Activated naive CD4-positive, alpha-beta T cell treated with Interleukin-2 at 50 U/mL for 16 hours (primary cell): Measurements from ENCODE around the gene BRI3BP.

Experiments used
- DNase-seq: peaks from one replicate; pipeline ENCODE4 v3.0.0-alpha.2; 2020

The BRI3BP gene, protein sequence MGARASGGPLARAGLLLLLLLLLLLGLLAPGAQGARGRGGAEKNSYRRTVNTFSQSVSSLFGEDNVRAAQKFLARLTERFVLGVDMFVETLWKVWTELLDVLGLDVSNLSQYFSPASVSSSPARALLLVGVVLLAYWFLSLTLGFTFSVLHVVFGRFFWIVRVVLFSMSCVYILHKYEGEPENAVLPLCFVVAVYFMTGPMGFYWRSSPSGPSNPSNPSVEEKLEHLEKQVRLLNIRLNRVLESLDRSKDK

DNA sequence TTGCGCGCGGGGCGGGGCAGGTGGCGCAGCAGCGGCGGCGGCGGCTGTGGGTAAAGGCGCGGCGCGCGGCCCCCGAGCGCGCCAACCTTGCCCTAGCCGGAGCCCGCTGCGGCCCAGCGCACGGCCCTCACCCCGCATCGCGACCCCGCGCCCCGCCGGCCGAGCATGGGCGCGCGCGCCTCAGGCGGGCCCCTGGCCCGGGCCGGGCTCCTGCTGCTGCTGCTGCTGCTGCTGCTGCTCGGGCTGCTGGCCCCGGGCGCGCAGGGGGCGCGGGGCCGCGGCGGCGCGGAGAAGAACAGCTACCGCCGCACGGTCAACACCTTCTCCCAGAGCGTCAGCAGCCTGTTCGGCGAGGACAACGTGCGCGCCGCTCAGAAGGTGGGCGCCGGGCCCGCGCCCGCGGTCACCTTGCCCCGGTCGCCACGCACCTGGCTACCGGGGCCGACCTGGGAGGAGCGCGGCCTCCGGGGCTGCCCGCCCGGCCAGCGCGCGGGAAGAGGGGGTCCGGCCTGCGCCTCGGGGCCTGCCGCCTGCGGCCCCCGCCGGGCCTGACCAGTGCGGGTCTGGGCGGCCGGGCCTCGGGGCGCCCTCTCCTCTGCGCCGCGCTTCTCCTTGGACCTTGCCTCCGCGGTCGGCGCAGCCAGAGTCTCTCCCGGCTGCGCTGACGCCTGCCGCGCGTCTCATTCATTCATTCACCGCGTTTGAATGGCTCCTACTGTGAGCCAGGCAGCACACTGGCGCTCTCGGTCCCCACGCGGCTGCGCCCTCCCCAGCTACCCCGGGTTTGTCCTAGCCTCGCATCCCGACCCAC lies at the start of gene BRI3BP:
Gene BRI3BP (plus strand): TSS at position 20 of the 811 bp plus-strand sequence. CDS start 146 bp downstream, at position 166.
- peak; percentile 40 for DNase-seq

DNA sequence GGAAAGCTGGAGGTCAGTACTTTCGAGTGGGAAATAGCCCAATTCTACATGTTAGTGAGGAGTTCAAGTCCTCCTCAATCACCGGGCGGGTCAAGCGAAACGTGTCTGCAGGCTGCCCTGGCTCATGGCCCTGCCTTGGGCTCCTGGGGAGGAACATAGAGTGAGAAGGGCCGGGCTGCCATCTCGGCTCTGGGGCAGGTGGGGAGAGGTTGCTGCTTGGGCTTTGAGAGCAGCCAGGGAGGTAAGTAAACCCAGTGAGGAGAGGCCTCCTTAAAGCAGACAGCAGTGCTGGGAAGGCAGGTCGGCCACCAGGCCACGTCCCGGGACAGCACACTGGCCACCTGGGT lies 47.0 kb upstream of the BRI3BP start:
- DNase-seq = no peak

- no peak for DNase-seq
These were observed 46.4 kb upstream of the BRI3BP start for GRCh38 chr12:124947013-124947412.

DNA sequence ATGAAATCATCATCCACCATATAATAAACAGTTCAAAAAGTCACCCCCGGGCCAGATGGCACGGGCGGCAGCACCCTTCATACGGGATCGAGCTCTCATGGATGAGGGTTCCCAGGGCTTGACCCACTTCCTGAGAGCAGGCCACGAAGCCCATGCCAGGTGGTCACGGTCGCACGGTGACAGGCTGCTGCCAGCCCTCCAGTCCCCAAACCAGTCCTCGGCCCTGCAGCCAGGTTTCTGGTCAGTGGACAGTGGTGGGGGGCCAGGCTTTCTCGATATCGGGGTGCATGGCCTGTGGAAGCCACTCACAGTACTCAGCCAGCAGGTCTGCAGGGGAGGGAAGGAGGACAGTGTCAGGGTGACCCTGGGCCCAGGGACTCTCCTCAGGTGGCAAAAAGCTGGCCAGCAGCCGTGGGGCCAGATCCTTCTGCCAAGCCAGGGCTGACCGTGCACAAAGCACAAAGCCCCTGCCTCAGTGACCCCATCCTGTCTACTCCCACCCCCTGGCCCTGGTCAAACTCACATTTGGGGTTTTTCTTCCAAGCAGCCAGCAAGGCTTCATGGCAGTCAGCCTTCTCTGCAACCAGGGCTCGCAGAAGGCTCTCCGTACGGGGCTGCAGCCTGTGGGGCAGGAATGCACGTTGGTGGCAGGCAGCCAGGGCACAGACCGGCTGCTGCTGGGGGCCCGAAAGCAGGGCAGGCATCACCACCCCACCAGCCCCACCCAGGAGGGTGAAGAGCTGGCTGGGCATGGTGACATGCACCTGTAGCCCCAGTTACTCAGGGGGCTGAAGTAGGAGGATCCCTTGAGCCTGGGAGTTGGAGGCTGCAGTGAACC lies 45.7 kb upstream of the BRI3BP start:
- no peak for DNase-seq

GRCh38 chr12:124949066-124949465 lies 44.4 kb upstream of the BRI3BP start:
- DNase-seq = no peak

DNA sequence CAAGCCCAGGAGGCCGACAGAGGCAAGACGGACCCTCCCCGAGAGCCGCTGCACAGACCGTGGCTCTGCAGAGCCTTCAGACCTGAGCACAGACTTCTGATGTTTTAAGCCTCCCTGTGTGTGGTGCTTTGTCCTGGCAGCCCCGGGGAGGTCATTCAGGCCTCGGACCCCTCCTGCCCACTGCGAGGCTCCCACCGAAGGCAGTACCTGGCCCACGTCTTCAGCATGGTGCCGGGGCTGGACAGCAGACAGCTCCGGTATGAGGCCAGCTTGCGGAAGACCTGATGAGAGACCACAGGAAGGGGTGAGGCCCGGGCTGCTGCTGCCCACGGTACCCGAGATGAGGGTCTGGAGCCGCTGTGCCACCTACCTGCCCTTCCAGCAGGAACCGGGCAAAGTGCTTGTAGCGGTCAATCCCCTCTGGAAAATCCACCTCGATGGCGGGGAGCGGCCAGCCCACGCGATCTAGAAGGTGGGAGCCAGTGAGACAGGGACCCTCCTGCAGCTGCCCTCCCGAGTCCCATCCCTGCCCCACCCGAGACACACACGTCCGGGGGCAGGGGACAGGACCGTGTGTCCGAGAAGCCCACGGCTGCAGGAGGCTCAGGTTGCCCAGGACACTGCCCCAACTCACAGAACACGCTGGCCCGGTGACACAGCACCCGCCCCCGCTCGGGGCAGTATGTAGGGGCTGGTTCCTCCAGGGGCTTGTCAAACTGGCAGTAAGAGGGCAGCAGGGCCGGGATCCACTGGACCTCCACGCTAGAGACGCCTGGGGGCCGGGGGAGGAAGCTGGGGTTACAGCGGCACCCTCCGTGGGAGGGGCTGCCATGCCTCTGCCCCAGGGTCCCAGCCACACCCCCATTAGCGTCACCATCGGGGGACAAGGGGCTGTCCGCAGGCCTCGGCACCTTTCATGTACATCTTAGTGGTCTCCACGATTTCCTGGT lies 43.4 kb upstream of the BRI3BP start:
- no peak for DNase-seq

GRCh38 chr12:124952295-124952694 lies 41.1 kb upstream of the BRI3BP start:
- DNase-seq = no peak

DNA sequence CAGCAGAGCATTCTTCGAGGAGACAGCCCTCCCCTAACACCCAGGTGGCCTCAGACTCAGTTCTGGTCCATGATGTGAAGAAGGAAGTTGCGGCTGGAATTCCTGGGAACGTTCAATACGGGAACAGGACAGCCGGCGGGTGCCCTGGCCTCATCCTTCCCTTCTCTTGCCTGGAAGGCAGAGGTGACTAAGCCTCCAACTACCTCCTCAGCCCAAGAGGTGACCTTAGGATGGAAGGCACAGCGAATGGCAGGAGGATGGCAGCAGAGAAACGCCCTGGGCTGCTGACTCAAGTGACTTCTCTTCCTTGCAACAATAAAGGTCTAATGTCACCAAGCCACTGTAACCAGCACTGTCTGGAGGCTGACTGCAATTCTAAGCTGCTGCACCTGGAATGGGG lies 40.6 kb upstream of the BRI3BP start:
- DNase-seq = no peak

- DNase-seq = no peak
These were observed 39.6 kb upstream of the BRI3BP start for GRCh38 chr12:124953689-124954405.

DNA sequence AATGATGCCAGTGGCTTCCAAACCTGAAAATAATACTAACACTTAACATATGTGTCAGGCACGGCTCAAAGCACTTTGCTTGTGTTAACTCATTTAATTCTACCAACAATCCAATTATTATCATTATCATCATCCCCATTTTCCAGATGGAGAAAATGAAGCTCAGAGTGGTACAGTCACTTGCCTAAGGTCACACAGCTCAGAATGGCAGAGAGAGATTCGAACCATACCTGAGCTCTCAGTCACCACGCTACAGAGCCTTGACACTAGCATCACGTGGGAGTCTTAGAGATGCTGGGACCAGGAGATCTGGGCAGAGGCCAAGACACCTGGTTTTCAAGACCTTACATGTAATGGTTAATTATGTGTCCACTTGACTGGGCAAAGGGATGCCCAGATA lies 38.7 kb upstream of the BRI3BP start:
- no peak for DNase-seq

- no peak for DNase-seq
These were observed 36.9 kb upstream of the BRI3BP start for GRCh38 chr12:124956571-124956970.

DNA sequence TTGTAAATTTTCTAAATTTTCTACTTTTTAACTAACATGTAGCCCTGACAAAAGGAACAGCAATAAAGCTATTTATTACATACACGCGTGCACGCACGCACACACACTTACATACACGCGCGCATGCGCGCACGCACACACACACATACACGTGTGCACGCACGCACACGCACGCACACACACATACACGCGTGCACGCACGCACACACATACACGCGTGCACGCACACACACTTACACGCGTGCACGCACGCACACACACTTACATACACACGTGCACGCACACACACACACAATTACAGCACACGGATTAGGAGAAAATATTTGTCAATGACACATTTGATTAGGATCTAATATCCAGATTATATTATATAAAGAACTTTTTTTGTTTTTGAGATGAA lies 32.4 kb upstream of the BRI3BP start:
- no peak for DNase-seq

GRCh38 chr12:124963211-124963610 lies 30.2 kb upstream of the BRI3BP start:
- DNase-seq = no peak

GRCh38 chr12:124964251-124964650 lies 29.2 kb upstream of the BRI3BP start:
- DNase-seq = no peak

DNA sequence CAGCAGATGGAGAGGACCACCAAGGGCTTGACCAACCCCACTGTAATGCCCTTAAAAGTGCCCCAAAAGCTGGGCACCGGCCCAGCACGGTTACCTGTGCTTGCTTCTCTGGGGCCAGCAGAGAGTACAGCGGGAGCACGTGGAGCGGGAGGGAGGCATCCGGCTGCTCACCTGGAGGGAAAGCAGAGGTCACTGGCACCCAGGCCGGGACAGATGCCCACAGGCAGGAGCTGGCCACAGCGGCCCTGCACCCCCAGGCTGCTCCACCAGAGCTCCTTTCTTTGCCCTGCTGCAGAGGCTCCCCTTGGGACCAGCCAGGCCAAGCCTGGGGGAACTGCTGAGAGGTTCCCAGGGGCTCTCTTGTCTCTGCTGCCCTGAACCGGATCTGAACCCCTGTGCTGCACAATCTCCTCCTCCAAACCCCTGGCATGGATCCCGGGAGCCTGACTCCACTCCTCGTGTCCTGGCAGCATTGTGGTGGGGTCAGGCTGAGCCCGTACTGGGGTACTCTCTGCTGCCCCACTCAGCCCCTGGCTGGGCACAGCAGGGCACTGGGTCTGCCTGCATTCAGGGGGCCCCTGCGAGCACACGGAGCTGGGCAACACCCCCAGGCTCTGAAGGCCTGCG lies 28.5 kb upstream of the BRI3BP start:
- no peak for DNase-seq

DNA sequence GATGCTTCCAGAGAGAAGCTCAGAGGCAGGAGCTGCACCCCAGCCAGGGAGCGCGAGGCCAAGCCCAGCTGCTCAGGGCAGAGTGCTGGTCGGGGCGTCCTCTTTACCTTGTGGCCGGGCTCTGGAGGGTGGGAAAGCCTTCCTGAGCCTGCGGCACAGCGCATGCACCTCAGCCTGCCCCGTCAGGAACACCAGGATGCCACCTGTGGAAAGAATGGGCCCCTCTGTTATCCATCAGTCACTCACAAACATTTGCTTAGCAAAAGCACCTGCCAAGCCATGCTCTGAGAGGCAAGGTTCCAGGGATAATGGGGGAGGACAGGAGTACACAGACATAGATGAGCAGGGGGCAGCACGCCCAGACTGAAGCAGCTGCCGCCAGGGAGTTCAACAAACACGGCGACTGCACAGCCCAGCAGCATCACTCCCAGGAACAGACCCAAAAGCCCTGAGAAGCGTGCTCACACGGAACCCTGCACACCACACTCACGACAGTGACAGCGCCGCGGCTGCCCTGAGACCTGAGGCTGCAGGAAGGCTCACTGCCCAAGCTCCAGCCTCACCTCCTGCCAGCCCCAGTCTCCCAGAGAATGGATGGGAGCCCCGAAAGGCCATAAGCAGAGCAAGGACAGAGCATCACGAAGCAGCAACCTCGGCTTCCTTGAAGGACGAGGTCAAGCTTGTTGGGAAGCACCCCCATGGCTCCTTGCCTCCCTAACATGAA lies 26.3 kb upstream of the BRI3BP start:
- DNase-seq = no peak

GRCh38 chr12:124968656-124969055 lies 24.8 kb upstream of the BRI3BP start:
- DNase-seq = no peak

DNA sequence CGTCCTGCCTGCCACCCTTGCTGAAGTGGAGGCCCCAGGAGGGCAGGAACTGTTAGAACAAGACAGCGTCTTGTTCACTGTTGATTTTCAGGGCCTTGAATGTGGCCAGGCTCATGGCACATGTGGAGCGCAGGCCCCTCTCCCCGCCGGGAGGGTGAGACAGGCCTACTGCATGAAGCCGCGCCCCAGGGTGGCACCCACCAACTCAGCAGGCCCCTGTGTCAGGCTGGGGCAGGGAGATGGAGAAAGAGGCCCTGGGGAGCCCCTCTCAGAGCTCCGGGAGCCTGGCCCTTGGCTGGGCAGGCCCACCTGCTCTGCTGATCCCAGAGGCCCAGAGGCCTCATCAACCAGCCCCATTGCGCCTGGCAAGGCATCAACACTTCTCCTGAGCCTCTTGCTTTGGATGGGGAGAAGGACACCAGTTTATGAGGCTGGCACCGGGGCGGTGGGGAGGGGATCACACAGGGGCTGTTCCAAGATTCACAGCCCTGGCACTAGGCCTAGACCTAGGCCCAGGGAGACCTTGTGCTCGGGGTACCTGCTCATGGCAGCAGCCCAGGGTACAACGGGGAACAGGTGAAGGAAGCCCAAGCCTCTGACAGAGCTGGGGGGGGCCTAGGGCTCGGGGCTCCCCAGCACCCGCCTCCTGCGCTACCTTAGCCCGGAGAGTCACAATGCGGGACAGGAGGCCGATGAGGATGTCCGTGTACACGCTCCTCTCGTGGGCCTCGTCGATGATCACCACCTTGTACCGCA lies 22.6 kb upstream of the BRI3BP start:
- DNase-seq = no peak

DNA sequence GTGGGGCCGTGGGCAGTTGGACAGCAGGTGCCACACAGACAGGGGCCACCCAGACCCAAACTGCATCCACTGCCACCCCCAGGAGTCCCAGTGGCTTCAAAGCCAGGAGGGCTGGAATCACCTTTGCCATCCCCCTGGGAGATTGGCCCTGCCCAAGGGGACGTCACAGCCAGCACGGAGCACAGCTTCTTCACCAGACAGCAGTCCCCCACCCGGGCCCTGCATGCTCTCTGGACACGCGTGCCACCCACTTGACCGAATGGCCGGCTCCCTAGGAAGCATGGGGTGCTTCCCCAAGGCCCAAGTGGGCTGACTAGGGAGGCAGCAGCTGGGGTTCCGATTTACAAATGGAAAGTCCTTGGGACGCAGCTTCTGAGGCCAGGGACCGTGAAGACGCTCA lies 21.8 kb upstream of the BRI3BP start:
- no peak for DNase-seq

- DNase-seq = no peak
These were observed 21.2 kb upstream of the BRI3BP start for GRCh38 chr12:124972211-124972610.
